ENCODE measurements around the gene ORC6.

- TF ChIP-seq CTCF (conservative IDR thresholded peaks at IDR 0.05): no peak
- TF ChIP-seq EZH2 (IDR thresholded peaks at IDR 0.05; ENCODE audit: low read depth): no peak
Measured at GRCh38 chr16:46746821-46747776, 57.6 kb downstream of the ORC6 start.
